CD8-positive, alpha-beta memory T cell (primary cell): ENCODE results near the gene TMEM87B. TPM values are rescaled to one million over a fixed set of nuclear protein-coding genes. Genes with fewer than 3 reads are reported as not detected.

ENCODE experiments used
- CTCF ChIA-PET: fragments of 350-600 bp; sonication (Branson Sonifier 250); formaldehyde crosslinking; loops from one replicate; lab custom pipeline; 2021; ENCODE audit warnings: antibody characterized with exemption; lab: Charles Lee
- POLR2A ChIA-PET: fragments of 350-600 bp; sonication (Branson Sonifier 250); formaldehyde crosslinking; loops from one replicate; lab custom pipeline; 2021; ENCODE audit warnings: antibody characterized with exemption; lab: Charles Lee
- DNase-seq, 5 donors: peaks; one replicate each; pipeline versions ENCODE4 v3.0.0 to v3.0.0-alpha.2; 2020 to 2022; ENCODE audit warnings: mixed read lengths in 1 of 5
- H3K27ac ChIP-seq: one replicate; pipeline ENCODE4 v1.7.0; 2013; ENCODE audit warnings: low read depth, mild to moderate bottlenecking, low read length, moderate library complexity
- H3K27me3 ChIP-seq: 2 replicates; pipeline ENCODE4 v1.7.0; 2013; ENCODE audit warnings: low read length, mild to moderate bottlenecking; ENCODE audit not compliant: insufficient read depth, poor library complexity, severe bottlenecking
- H3K36me3 ChIP-seq: 2 replicates; pipeline ENCODE4 v1.7.0; 2013; ENCODE audit warnings: mild to moderate bottlenecking, low read length, moderate library complexity; ENCODE audit not compliant: insufficient read depth
- H3K4me1 ChIP-seq: 2 replicates; pipeline ENCODE4 v1.7.0; 2013; ENCODE audit warnings: mild to moderate bottlenecking, low read length, moderate library complexity; ENCODE audit not compliant: insufficient read depth
- H3K4me3 ChIP-seq: 2 replicates; pipeline ENCODE4 v1.7.0; 2013; ENCODE audit warnings: mild to moderate bottlenecking, low read length
- H3K9me3 ChIP-seq: 2 replicates; pipeline ENCODE4 v1.7.0; 2013; ENCODE audit warnings: mild to moderate bottlenecking, low read length
- H3K27ac Mint-ChIP-seq, 8 donors: one replicate each; pipeline ENCODE4 v1.8.0; 2020 to 2021; ENCODE audit warnings: mixed read lengths in 8 of 8, mild to moderate bottlenecking in 6 of 8, inconsistent platforms in 3 of 8, moderate library complexity in 3 of 8
- H3K27me3 Mint-ChIP-seq, 2 donors: one replicate each; pipeline ENCODE4 v1.8.0; 2020 to 2021; ENCODE audit warnings: mixed read lengths in 2 of 2, mild to moderate bottlenecking in 1 of 2, moderate library complexity in 1 of 2
- H3K36me3 Mint-ChIP-seq, 3 donors: one replicate each; pipeline ENCODE4 v1.8.0; 2020 to 2021; ENCODE audit warnings: mixed read lengths in 3 of 3, inconsistent platforms in 1 of 3, mild to moderate bottlenecking in 1 of 3
- H3K4me1 Mint-ChIP-seq, 3 donors: one replicate each; pipeline ENCODE4 v1.8.0; 2020 to 2021; ENCODE audit warnings: mixed read lengths in 3 of 3, inconsistent platforms in 1 of 3, mild to moderate bottlenecking in 1 of 3
- H3K4me3 Mint-ChIP-seq, 7 donors: one replicate each; pipeline ENCODE4 v1.8.0; 2020 to 2021; ENCODE audit warnings: mixed read lengths in 7 of 7, mild to moderate bottlenecking in 6 of 7, moderate library complexity in 4 of 7, inconsistent platforms in 2 of 7
- H3K9me3 Mint-ChIP-seq, 5 donors: one replicate each; pipeline ENCODE4 v1.8.0; 2020 to 2022; ENCODE audit warnings: mixed read lengths in 5 of 5, mild to moderate bottlenecking in 3 of 5, moderate library complexity in 2 of 5, inconsistent platforms in 1 of 5
- polyA plus RNA-seq: library from polyadenylated mRNA; unstranded; fragments of 300-500 nt; fragmentation: Illumina TruSeq; gene quantifications from one replicate; pipeline ENCODE4 v1.2.3, GENCODE V29; 2021
- total RNA-seq, 2 experiments: library from RNA; stranded (reverse); gene quantifications; one replicate each; pipeline ENCODE4 v1.2.3, GENCODE V29; 2021

The TMEM87B gene
- total and polyA plus RNA-seq, 3 experiments from 2014 or later: 12.9 to 17.3 (median 16.8) TPM

DNA sequence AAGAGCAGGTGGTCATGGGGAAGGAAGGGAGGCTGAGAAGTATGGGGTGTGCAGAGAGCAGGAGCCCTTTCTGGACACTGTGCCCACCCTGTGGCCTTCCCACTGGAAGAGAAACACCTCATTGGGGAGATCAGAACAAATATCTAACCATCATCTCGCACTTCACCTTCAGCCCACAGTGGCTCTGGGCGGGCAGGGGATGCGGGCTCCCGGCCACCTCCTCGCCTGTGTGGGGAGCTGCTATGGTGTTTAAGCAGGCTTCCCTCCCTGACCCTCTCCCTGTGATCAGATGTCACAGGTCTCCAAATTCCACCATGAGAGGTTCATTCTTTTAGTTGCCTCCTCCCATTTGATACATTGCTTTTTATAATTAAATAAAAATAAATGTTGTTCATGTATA, 88.1 kb downstream of the TMEM87B start:
- H3K27me3 Mint-ChIP-seq: peaks cover 11 to 34% of the 10 kb centered on the region in 2 donors
- H3K4me1 ChIP-seq: no peaks in the 10 kb centered on the region
- no peaks in the 10 kb centered on the region for H3K9me3 ChIP-seq
- no peak overlapping the region for H3K4me3 ChIP-seq
- H3K27ac ChIP-seq: no peak overlapping the region
- no peaks in the 10 kb centered on the region for H3K27me3 ChIP-seq
- no peak overlapping the region for H3K27ac Mint-ChIP-seq
- H3K4me3 Mint-ChIP-seq: no peak overlapping the region
- no peaks in the 10 kb centered on the region for H3K9me3 Mint-ChIP-seq
- H3K36me3 Mint-ChIP-seq: no peaks in the 10 kb centered on the region
- DNase-seq: no peak
- CTCF ChIA-PET: no interaction called here
- POLR2A ChIA-PET: no interaction called here
- no peaks in the 10 kb centered on the region for H3K36me3 ChIP-seq
- peaks cover 0 to 5% (median 0%) of the 10 kb centered on the region in 3 donors for H3K4me1 Mint-ChIP-seq

DNA sequence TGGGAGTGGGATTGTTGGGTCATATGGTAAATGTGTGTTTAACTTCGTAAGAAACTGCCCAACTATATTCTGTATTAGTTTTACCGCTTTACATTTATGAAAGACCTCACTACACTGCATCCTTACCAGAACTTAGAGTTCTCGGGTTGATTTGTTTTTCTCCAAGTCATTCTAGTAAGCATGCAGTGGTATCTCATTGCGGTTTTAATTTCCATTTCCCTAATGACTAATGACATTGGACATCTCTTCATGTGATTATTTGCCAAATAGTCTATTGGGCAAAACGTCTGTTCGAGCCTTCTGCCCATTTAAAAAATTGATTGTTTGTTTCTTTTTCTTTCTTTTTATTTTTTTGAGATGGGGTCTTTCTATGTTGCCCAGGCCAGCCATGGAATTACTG, 89.9 kb downstream of the TMEM87B start:
- Mint-ChIP-seq H3K9me3 (no peaks in the 10 kb centered on the region), H3K27me3 (peaks cover 11 to 39% of the 10 kb centered on the region in 2 donors), H3K36me3 (no peaks in the 10 kb centered on the region), H3K4me1 (peaks cover 0 to 5% (median 0%) of the 10 kb centered on the region in 3 donors), H3K4me3 (no peak overlapping the region), H3K27ac (no peak overlapping the region)
- no peaks in the 10 kb centered on the region for H3K36me3 ChIP-seq
- no peak for DNase-seq
- H3K27me3 ChIP-seq: no peaks in the 10 kb centered on the region
- no peaks in the 10 kb centered on the region for H3K9me3 ChIP-seq
- H3K4me1 ChIP-seq: no peaks in the 10 kb centered on the region
- ChIA-PET CTCF (no interaction called here), POLR2A (no interaction called here)
- H3K27ac ChIP-seq: no peak overlapping the region
- H3K4me3 ChIP-seq: no peak overlapping the region

GRCh38 chr2:112147382-112148168, 92.5 kb downstream of the TMEM87B start:
- ChIA-PET POLR2A (no interaction called here), CTCF (no interaction called here)
- no peaks in the 10 kb centered on the region for H3K27me3 ChIP-seq
- no peak for DNase-seq
- H3K4me3 Mint-ChIP-seq: no peak overlapping the region
- H3K4me1 Mint-ChIP-seq: no peaks in the 10 kb centered on the region
- H3K36me3 ChIP-seq: no peaks in the 10 kb centered on the region
- no peaks in the 10 kb centered on the region for H3K9me3 ChIP-seq
- no peaks in the 10 kb centered on the region for H3K36me3 Mint-ChIP-seq
- no peaks in the 10 kb centered on the region for H3K4me1 ChIP-seq
- H3K4me3 ChIP-seq: no peak overlapping the region
- no peak overlapping the region for H3K27ac ChIP-seq
- H3K9me3 Mint-ChIP-seq: no peaks in the 10 kb centered on the region
- peaks cover 7 to 24% of the 10 kb centered on the region in 2 donors for H3K27me3 Mint-ChIP-seq
- H3K27ac Mint-ChIP-seq: peak overlapping the region in 1 of 8 donors; percentile 66

GRCh38 chr2:112148477-112148876, 93.4 kb downstream of the TMEM87B start:
- DNase-seq: no peak
- H3K27me3 ChIP-seq: no peaks in the 10 kb centered on the region
- H3K27ac Mint-ChIP-seq: peak overlapping the region in 1 of 8 donors; percentile 66
- H3K27me3 Mint-ChIP-seq: peaks cover 7 to 18% of the 10 kb centered on the region in 2 donors
- no peaks in the 10 kb centered on the region for H3K9me3 Mint-ChIP-seq
- ChIA-PET POLR2A (no interaction called here), CTCF (no interaction called here)
- H3K4me1 Mint-ChIP-seq: no peaks in the 10 kb centered on the region
- no peaks in the 10 kb centered on the region for H3K4me1 ChIP-seq
- H3K36me3 ChIP-seq: no peaks in the 10 kb centered on the region
- no peak overlapping the region for H3K4me3 Mint-ChIP-seq
- no peaks in the 10 kb centered on the region for H3K36me3 Mint-ChIP-seq
- H3K9me3 ChIP-seq: no peaks in the 10 kb centered on the region
- H3K4me3 ChIP-seq: no peak overlapping the region
- no peak overlapping the region for H3K27ac ChIP-seq

- DNase-seq: no peak
- no peaks in the 10 kb centered on the region for H3K4me1 Mint-ChIP-seq
- no peak overlapping the region for H3K4me3 Mint-ChIP-seq
- H3K36me3 Mint-ChIP-seq: no peaks in the 10 kb centered on the region
- Histone ChIP-seq H3K27me3 (no peaks in the 10 kb centered on the region), H3K9me3 (no peaks in the 10 kb centered on the region), H3K27ac (no peak overlapping the region), H3K36me3 (no peaks in the 10 kb centered on the region), H3K4me1 (no peaks in the 10 kb centered on the region), H3K4me3 (no peak overlapping the region)
- H3K27me3 Mint-ChIP-seq: peaks cover 7 to 18% of the 10 kb centered on the region in 2 donors
- ChIA-PET POLR2A (no interaction called here), CTCF (no interaction called here)
- H3K27ac Mint-ChIP-seq: no peak overlapping the region
- H3K9me3 Mint-ChIP-seq: no peaks in the 10 kb centered on the region
These were observed 94.1 kb downstream of the TMEM87B start for GRCh38 chr2:112149194-112149593.

GRCh38 chr2:112149866-112150435, 94.9 kb downstream of the TMEM87B start:
- no peaks in the 10 kb centered on the region for H3K9me3 ChIP-seq
- Mint-ChIP-seq H3K27me3 (peaks cover 7 to 18% of the 10 kb centered on the region in 2 donors), H3K4me3 (no peak overlapping the region), H3K36me3 (no peaks in the 10 kb centered on the region), H3K4me1 (peaks cover 3 to 4% (median 3%) of the 10 kb centered on the region in 3 donors), H3K27ac (peak overlapping the region in 1 of 8 donors; percentile 72), H3K9me3 (no peaks in the 10 kb centered on the region)
- H3K4me3 ChIP-seq: no peak overlapping the region
- CTCF ChIA-PET: no interaction called here
- no peaks in the 10 kb centered on the region for H3K27me3 ChIP-seq
- H3K4me1 ChIP-seq: peaks cover 6% of the 10 kb centered on the region
- H3K27ac ChIP-seq: no peak overlapping the region
- H3K36me3 ChIP-seq: no peaks in the 10 kb centered on the region
- no peak for DNase-seq
- POLR2A ChIA-PET: no interaction called here

DNA sequence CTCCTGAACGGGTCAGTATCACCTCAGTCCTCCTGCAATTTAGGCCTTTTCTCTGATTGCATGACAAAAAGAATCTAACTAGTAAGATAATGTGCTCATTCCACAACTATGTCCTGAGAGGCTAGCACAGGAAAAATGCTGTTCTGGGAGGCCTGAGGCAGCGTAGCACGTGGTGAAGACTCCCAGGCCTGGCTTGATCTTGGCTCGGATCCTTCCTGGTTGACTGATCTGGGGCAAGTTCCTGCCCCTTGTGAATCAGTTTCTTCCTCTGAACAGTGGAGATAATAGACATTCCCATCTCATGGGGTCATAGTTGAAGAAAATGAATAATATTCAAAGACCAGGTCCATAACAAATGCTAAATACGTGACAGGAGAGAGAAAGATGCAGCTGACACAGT, 95.4 kb downstream of the TMEM87B start:
- H3K4me1 Mint-ChIP-seq: peaks cover 8 to 9% (median 8%) of the 10 kb centered on the region in 3 donors
- H3K27me3 Mint-ChIP-seq: peaks cover 7 to 18% of the 10 kb centered on the region in 2 donors
- Histone ChIP-seq H3K9me3 (no peaks in the 10 kb centered on the region), H3K27ac (no peak overlapping the region), H3K4me3 (no peak overlapping the region), H3K36me3 (no peaks in the 10 kb centered on the region), H3K27me3 (no peaks in the 10 kb centered on the region), H3K4me1 (peaks cover 11% of the 10 kb centered on the region)
- H3K9me3 Mint-ChIP-seq: no peaks in the 10 kb centered on the region
- POLR2A ChIA-PET: no interaction called here
- no peak overlapping the region for H3K27ac Mint-ChIP-seq
- no peak overlapping the region for H3K4me3 Mint-ChIP-seq
- no peaks in the 10 kb centered on the region for H3K36me3 Mint-ChIP-seq
- CTCF ChIA-PET: no interaction called here
- DNase-seq: no peak

- H3K9me3 ChIP-seq: no peaks in the 10 kb centered on the region
- POLR2A ChIA-PET: no interaction called here
- no peaks in the 10 kb centered on the region for H3K27me3 ChIP-seq
- H3K27me3 Mint-ChIP-seq: peaks cover 7 to 18% of the 10 kb centered on the region in 2 donors
- H3K27ac ChIP-seq: no peak overlapping the region
- CTCF ChIA-PET: no interaction called here
- no peaks in the 10 kb centered on the region for H3K36me3 Mint-ChIP-seq
- no peaks in the 10 kb centered on the region for H3K9me3 Mint-ChIP-seq
- no peaks in the 10 kb centered on the region for H3K36me3 ChIP-seq
- no peak for DNase-seq
- peak overlapping the region in 1 of 8 donors; percentile 68 for H3K27ac Mint-ChIP-seq
- H3K4me1 ChIP-seq: peaks cover 15% of the 10 kb centered on the region
- H3K4me3 ChIP-seq: no peak overlapping the region
- H3K4me1 Mint-ChIP-seq: peaks cover 12 to 13% (median 12%) of the 10 kb centered on the region in 3 donors
- H3K4me3 Mint-ChIP-seq: no peak overlapping the region
These were observed 95.8 kb downstream of the TMEM87B start for GRCh38 chr2:112150851-112151250.
